Amygdala (tissue), 56 donors: ENCODE results near the gene PCDH15.

Experiments used
- DNase-seq, 56 donors: peaks; one replicate each; lab custom pipeline; 2025; lab: John Stamatoyannopoulos, UW

The PCDH15 gene

DNA sequence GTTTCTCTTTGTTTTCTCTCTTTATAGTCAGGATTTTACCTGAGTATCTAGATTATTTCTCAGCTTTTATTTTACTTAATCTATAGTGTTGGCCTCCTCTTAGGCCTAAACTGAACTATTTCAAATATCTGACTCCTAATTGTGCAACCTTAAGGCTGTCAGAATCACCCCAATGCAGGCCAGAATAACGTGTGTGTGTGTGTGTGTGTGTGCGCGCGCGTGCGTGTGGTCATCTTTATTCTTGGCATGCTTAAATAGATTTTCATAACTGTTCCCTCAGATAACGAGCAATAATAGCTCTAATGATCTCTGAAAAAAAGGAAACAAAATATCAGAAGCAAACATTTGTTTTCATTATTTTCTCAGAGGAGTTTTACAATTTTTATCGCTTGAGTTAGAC, 92.4 kb downstream of the PCDH15 start:
- DNase-seq = no peak

GRCh38 chr10:54708021-54708420, 93.0 kb downstream of the PCDH15 start:
- DNase-seq = no peak

DNA sequence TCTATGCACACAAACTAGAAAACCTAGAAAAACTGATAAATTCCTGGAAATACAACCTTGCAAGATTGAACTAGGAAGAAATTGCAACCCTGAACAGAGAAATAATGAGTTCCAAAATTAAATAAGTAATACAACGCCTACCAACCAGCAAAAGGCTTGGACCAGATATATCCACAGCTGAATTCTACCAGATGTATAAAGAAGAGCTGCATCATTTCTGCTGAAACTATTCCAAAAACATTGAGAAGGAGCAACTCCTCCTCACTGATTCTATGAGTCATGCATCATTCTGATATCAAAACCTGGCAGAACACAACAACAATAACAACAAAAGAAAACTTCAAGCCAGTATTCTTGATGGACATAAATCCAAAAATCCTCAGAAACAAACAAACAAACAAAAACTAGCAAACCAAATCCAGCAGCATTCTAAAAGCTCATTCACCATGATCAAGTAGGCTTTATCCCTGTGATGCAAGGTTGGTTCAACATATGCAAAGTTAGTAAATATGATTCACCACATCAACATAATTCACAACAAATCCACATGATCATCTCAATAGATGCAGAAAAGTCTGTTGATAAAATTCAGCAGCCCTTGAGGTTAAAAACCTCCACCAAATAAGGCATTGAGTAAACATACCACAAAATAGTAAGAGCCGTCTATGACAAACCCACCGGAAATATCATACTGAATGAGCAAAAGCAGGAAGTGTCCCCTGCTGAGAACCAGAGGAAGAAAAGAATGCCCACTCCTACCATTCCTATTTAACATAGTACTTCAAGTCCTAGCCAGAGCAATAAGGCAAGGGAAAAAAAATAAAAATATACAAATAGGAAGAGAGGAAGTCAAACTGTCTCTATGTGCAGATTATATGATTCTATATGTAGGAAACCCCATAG, 98.2 kb downstream of the PCDH15 start:
- no peak for DNase-seq

DNA sequence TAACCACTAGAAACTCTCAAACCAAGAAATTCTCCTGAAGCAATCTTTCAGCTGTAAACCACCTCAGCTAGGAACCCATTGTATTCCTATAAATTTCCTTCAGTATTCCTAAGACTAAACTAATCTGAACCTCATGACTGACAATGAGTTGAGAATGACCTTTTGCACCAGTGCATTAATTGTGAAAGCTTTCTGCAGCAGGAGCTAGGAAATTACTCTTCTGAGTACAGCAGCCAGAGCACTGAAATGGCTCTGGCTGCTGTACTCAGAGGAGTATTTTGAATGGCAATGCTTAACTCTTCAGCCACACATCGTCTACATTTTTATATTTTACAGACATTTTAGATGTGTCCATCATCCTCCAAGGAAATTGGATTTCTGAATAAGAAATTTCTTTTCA, 109.7 kb downstream of the PCDH15 start:
- DNase-seq = no peak

DNA sequence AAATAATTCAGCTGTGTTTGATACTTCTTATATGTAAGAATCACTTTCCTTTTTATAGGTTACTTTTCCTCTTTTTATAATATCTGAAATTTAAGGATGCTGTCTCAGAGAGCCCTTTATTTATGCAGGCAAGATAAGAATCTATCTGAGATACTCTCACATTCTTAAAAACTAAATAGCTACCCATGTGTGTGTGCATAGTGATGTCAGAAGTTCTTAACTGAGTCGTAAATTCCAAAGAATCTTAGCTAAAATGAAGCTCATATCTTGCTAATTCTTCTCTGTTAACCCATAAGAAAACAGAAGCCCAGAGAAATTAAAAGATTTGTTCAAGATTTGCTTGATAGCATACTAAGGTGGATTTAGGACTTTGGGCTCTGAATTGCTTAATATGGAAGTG, 118.5 kb downstream of the PCDH15 start:
- DNase-seq = no peak

- DNase-seq = no peak
Measured at GRCh38 chr10:54681136-54681535, 119.9 kb downstream of the PCDH15 start.

- DNase-seq = no peak
Measured at GRCh38 chr10:54667136-54667535, 133.9 kb downstream of the PCDH15 start.

- DNase-seq = no peak
Measured at GRCh38 chr10:54666192-54666591, 134.8 kb downstream of the PCDH15 start.

- no peak for DNase-seq
Measured at GRCh38 chr10:54665095-54665494, 135.9 kb downstream of the PCDH15 start.

DNA sequence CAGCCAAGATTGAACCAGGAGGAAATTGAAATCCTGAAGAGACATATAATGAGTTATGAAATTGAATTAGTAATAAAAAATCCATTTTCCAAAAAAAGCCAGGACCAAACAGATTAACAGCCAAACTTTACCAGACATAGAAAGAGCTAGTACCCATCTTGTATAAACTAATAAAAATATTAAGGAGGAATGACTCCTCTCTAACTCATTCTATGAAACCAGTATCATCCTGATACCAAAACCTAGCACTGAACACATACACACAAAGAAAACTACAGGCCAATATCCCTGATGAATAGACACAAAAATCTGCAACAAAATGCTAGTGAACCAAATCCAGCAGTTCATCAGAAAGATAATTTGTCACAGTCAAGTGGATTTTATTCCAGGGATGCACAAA, 140.6 kb downstream of the PCDH15 start:
- DNase-seq = no peak

DNA sequence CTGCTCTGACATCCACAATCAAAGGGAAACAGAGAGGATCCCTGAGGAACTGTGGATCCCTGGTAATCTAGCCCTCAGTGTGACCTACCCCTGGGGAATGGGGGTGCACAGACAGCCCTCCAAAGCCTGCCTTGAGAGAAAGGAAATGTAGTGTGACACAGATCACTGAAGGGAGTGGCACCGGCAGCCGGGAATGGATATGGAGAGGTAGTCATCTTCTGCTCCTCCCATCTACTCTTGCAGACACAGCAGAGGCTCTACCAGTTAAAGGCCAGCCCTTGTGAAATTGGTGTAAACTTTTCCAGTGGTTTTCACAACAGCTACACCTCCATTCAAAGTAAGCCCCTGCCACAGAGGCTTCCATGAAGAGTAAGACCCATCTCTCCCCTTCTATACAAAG, 144.4 kb downstream of the PCDH15 start:
- no peak for DNase-seq

DNA sequence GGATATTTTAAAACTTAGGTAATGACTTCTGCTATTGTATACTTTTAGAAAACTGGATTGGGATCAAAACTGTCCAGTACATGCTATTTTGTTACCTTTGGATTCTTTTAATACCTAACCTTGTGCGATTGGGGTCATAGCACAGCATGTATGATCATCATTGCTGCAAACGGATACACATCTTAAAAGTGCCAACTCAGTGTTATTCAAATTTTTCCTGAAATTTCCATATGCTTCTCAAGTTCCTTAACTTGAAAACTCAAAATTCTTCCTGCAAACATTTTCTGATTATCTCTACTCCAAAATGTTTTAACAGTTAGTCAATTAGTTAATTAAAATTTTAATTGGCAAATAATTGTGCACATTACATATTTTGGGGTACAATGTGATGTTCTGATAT, 147.5 kb downstream of the PCDH15 start:
- no peak for DNase-seq

DNA sequence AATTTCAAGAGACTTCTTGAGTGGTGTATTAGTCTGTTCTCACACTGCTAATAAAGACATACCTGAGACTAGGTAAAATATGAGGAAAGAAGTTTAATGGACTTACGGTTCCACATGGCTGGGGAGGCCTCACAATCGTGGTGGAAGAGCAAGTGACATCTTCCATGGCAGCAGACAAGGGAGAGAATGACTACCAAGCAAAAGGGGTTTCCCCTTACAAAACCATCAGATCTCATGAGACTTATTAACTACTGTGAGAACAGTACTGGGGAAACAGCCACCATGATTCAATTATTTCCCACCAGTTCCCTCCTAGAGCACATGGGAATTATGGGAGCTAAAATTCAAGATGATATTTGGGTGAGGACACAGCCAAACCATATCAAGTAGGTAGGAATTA, 150.5 kb downstream of the PCDH15 start:
- no peak for DNase-seq

DNA sequence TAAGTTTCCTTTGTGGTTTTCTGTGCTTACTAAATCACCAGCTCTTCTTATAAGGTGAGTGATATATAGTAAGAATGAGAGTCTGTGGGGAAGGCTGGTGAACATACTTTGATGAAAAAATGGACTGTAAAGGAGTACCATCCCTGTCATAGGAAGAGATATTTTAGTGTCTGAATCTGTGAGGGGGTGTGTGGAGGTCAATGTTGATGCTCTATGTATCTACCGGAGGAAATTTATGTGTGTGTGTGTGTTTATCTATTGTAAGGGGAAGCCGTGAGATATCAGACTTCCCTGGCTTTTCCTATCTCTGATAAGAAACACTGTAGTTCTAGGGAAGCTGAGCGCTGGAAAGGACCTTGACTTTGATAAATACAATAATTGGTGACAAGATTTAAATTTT, 179.0 kb downstream of the PCDH15 start:
- DNase-seq = no peak

DNA sequence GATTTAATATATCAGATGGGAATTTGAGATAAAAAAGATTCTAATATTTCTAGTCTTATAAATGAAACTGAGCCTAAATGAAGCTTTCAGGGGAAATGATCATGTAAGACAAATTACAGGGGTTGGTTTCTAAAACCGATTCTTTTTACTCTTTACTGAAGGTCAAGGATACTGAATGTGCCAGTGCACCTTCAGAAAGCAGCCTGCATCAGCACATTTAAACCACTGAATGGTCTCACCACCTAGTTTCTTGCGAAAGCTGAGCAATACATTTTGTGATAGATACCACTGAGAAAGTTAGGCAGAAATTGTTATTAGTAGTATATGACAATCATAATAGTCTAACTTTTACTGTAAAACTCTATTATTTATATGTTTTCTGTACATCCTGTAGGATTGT, 180.7 kb downstream of the PCDH15 start:
- no peak for DNase-seq

DNA sequence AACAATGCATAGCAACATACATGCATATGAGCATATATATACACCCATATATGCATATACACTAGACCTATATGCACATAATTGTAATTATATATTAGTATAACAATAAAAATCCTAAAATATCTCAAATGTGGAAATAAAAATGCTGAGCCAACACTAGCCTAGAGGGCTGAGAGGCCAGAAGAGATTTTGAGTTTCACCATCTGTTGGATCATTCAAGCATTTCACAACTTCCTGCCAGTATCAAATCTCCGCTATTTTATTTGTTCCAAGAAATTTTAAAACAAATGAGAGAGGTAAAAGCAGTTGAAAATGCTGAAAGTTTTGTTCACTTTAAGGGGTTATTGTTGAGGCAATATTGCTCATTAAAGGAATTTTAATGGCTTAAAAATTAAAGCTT, 187.0 kb downstream of the PCDH15 start:
- DNase-seq = no peak

DNA sequence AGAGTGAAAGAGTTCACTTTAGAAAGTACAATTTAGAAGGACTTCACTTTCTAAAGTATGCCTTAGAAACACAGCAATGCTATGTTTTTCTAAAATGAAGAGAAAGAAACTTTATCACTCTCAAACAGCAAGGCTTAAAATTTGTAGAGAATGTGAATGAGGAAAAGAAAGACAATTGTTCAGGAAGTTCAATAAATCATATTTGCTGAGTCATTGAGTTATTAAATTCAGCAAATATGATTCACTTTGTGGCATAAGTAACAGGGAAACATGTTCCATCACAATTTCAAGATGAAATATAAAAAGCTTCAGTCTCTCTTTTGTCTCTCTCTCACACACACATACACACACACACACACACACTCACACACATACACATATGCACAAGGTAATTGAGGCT, 187.9 kb downstream of the PCDH15 start:
- no peak for DNase-seq

DNA sequence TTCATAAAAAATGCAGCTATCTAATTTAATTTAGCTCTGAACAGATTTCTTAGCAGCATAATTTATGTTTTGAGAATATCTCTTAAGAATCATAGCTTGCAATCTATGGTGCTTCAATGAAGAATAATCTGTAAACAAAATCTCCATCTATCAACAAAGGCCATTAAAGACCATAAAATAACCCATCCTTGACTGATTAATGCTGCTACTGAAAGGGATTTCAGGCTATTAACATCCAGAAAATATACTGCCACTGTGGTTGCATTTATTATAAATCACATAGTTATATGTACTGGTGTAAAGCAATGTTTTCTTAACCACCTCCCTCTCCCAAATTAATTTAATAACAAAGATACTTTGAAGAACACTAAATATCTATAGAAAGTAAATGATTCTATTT, 191.6 kb downstream of the PCDH15 start:
- no peak for DNase-seq

DNA sequence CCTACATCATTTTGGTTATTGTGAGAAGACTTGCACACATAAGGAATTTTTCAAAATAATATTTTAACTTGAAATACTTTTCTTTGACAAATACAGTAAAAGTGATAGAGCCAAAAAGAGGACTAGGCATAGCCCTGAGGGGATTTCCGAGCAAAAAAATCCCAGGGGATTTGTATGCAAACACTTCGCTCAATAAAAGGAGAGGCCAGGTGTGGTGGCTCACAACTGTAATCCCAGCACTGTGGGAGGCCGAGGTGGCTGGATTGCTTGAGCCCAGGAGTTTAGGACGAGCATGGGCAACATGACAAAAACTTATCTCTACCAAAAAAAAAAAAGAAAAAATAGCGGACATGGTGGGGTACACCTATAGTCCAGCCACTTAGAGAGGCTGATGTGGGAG, 193.0 kb downstream of the PCDH15 start:
- no peak for DNase-seq

DNA sequence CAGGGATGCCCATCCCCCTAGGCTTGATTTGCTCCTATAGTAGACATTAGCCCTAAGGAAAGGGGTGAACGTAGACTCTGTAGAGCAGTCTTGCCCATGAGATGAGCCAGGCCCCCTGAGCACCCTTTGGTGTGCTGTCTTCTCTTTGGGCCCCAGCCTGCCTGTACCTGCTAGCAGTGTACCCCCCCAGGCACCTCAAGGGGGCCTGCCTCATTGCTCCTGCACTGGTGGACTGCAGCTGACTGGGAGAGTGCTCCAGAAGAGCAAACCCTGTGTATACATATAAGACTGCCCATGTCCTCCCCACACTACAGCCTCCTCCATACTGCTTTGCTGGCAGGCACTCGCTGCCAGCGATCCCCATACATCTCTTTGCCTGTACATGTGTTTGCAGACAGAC, 206.7 kb downstream of the PCDH15 start:
- DNase-seq = no peak

- no peak for DNase-seq
Measured at GRCh38 chr10:54587971-54588370, 213.1 kb downstream of the PCDH15 start.

DNA sequence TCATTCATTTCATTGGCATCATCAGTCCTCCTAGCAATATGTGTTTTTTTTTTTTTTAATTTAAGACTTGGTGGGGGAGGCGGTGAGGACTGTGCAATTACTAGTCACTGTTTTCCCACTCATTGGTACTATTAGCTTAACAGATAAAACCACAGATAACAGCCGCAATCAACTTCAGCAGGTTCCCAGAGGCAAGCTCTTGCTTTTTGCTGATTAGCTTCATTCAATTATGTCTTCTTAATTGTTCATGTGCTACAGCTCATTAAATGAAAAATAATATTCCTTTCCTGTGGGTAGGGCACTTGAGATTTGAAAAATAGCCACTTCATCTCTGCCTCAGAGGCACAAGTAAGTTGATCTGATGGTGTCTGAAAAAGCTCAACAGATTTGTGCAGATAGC, 215.5 kb downstream of the PCDH15 start:
- no peak for DNase-seq

DNA sequence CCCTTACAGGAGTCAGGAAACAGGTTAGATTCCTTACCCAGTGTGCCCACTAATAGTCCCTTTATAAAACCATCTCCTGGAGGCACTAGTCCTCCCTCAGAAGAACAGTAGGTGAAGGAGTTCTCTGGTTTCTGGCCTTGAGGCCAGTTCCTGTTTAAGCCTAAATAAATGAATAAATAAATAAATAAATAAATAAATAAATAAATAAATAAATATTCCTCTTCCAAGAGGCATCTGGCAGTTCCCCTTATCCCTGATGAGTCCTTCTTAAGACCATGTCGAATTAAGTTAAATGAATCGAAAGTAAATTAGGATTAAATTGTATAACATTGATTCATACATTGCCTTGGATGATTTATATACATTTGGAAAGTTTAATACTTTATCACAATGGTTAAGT, 223.3 kb downstream of the PCDH15 start:
- no peak for DNase-seq
